GM12892 (cell line): Measurements from ENCODE around the gene DLG1.

Experiments used
- POLR2A ChIP-seq: IDR thresholded peaks from 2 replicates; pipeline ENCODE4 v1.6.1; 2011; ENCODE audit warnings: low read depth, low read length, control low read depth
- POLR2AphosphoS5 ChIP-seq: IDR thresholded peaks from 2 replicates; pipeline ENCODE4 v1.6.1; 2011; ENCODE audit warnings: low read depth, low read length, control low read depth
- TAF1 ChIP-seq: IDR thresholded peaks from 2 replicates; pipeline ENCODE4 v1.6.1; 2011; ENCODE audit warnings: low read depth, mild to moderate bottlenecking, control low read depth, low read length, borderline replicate concordance

GRCh38 chr3:197229836-197230235 is 68.6 kb downstream of the DLG1 start:
- no peak for TF ChIP-seq POLR2A
- TF ChIP-seq POLR2AphosphoS5 = no peak
- TF ChIP-seq TAF1 = no peak
